ENCODE results near the gene HUNK. TPM values are rescaled to one million over a fixed set of nuclear protein-coding genes. Genes with fewer than 3 reads are reported as not detected.

The HUNK gene
- total RNA-seq, 2 donors from 2014 or later = 0.27 to 0.42 TPM

DNA sequence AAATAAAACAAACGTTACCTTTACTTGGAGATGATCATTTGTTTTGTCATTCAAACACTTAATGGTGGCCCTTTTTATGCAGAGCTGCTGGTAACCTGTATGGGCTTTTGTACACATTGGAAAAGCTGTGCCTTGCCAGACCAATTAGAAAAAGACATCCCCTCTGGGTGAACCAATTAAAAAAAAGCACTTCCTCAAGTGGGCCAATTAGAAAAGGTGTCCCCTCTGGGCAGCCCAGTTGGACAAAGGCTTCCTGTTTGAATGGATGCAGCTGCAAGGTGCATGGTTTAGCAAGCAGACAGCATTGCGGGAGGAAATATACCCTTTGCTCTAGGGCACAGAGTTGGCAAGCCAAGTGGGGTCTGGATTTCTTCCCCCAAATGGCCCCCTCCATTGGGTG lies 21.6 kb downstream of the HUNK start:
- no peak overlapping the region for H3K27ac ChIP-seq
- TF ChIP-seq, protein P1, sequence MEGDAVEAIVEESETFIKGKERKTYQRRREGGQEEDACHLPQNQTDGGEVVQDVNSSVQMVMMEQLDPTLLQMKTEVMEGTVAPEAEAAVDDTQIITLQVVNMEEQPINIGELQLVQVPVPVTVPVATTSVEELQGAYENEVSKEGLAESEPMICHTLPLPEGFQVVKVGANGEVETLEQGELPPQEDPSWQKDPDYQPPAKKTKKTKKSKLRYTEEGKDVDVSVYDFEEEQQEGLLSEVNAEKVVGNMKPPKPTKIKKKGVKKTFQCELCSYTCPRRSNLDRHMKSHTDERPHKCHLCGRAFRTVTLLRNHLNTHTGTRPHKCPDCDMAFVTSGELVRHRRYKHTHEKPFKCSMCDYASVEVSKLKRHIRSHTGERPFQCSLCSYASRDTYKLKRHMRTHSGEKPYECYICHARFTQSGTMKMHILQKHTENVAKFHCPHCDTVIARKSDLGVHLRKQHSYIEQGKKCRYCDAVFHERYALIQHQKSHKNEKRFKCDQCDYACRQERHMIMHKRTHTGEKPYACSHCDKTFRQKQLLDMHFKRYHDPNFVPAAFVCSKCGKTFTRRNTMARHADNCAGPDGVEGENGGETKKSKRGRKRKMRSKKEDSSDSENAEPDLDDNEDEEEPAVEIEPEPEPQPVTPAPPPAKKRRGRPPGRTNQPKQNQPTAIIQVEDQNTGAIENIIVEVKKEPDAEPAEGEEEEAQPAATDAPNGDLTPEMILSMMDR (IDR thresholded peaks at IDR 0.05) = no peak
- H3K4me1 ChIP-seq (ENCODE audit: control insufficient read depth in 1 of 2, low read depth in 2 of 2) = no peaks in the 10 kb centered on the region
- no peak overlapping the region for H3K4me3 ChIP-seq
- no peaks in the 10 kb centered on the region for H3K9me3 ChIP-seq
- H3K36me3 ChIP-seq = no peaks in the 10 kb centered on the region
- DNase-seq (ENCODE audit: low spot score) = no peak
- H3K27me3 ChIP-seq (replicated peaks; ENCODE audit: insufficient read depth) = no peaks in the 10 kb centered on the region
- no peak for ATAC-seq (ENCODE audit: insufficient number of reproducible peaks, low FRiP score, low read depth)

DNA sequence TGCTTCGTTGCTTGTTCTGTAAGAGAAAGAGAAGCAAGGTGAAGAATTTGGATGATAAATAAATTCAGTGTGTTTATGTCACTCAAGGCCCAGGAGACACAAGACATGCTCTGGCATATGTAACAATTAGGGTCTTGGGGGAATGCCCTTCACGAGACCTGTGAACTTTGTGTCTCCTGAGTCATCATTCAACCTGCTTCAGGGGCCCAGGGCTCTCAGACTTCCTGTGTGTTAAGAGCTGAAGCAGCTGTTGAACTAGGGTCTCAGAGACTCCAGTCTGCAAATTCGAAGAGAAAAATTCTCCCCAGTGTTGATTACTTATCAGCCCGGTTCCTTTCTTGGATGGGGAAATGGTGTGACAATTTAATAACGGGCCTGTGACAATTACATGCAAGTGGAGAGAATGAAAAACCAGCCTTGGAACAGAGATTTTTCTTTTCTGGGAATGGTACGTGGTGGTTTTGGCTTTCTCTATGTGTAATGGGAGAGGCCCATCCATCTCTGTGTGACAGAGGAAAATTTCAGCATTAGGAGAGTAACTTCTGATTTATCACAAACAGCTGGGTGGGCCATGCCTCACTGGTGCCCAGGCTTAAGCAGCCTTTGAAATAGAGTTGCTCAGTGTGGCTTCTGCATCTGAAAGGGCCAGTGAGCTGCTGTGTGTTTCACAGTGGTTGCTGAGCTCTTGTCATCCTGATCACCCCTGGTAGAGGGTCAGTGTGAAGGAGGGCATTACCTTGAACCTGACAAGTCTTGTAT lies 22.4 kb downstream of the HUNK start:
- no peaks in the 10 kb centered on the region for H3K27me3 ChIP-seq (replicated peaks; ENCODE audit: insufficient read depth)
- TF ChIP-seq, protein P1 (IDR thresholded peaks at IDR 0.05) = no peak
- no peak overlapping the region for H3K27ac ChIP-seq
- H3K4me3 ChIP-seq = no peak overlapping the region
- ATAC-seq (ENCODE audit: insufficient number of reproducible peaks, low FRiP score, low read depth) = no peak
- no peak for DNase-seq (ENCODE audit: low spot score)
- H3K9me3 ChIP-seq = no peaks in the 10 kb centered on the region
- H3K36me3 ChIP-seq = no peaks in the 10 kb centered on the region
- H3K4me1 ChIP-seq (ENCODE audit: control insufficient read depth in 1 of 2, low read depth in 2 of 2) = no peaks in the 10 kb centered on the region

DNA sequence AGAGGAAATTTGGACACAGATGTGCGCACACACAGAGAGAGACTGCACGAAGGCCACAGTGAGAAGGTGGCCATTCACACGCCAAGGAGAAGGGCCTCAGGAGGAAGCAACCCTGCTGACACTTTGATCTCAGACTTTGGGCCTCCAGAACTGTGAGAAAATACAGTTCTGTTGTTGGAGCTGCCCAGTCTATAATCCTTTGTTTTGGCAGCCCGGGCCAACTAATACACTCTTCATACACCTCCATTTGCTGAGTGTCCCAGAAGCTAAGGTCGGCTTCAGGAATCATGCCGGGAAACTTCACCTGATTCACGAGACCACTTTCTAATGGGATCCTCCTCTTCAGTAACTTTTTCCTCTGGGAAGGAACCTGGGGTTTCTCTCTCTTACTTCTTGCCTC lies 23.2 kb downstream of the HUNK start:
- Histone ChIP-seq H3K4me1 (ENCODE audit: control insufficient read depth in 1 of 2, low read depth in 2 of 2) (no peaks in the 10 kb centered on the region), H3K27me3 (replicated peaks; ENCODE audit: insufficient read depth) (no peaks in the 10 kb centered on the region), H3K9me3 (no peaks in the 10 kb centered on the region), H3K4me3 (no peak overlapping the region), H3K27ac (no peak overlapping the region), H3K36me3 (no peaks in the 10 kb centered on the region)
- DNase-seq (ENCODE audit: low spot score) (no peak), ATAC-seq (ENCODE audit: insufficient number of reproducible peaks, low FRiP score, low read depth) (no peak)
- TF ChIP-seq, protein P1 (IDR thresholded peaks at IDR 0.05) = no peak

DNA sequence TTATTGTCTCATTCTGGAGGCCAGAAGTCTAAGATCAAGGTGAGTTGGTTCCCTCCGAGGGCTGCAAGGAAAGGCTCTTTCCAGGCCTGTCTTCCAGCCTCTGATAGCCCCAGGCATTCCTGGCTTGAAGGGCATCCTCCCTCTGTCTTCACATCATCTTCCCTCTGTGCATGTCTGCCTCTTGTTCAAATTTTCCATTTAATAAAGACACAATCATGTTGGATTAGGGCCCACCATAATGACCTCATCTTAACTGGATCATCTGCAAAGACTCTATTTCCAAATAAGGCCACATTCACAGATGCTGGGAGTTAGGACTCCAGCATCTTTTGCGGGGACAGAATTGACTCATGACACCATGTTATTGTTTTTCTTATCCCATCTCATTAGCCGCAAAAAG lies 24.5 kb downstream of the HUNK start:
- no peak for ATAC-seq (ENCODE audit: insufficient number of reproducible peaks, low FRiP score, low read depth)
- Histone ChIP-seq H3K9me3 (no peaks in the 10 kb centered on the region), H3K36me3 (no peaks in the 10 kb centered on the region), H3K4me1 (ENCODE audit: control insufficient read depth in 1 of 2, low read depth in 2 of 2) (no peaks in the 10 kb centered on the region), H3K27me3 (replicated peaks; ENCODE audit: insufficient read depth) (no peaks in the 10 kb centered on the region), H3K27ac (no peak overlapping the region), H3K4me3 (no peak overlapping the region)
- no peak for DNase-seq (ENCODE audit: low spot score)
- TF ChIP-seq, protein P1 (IDR thresholded peaks at IDR 0.05) = no peak

DNA sequence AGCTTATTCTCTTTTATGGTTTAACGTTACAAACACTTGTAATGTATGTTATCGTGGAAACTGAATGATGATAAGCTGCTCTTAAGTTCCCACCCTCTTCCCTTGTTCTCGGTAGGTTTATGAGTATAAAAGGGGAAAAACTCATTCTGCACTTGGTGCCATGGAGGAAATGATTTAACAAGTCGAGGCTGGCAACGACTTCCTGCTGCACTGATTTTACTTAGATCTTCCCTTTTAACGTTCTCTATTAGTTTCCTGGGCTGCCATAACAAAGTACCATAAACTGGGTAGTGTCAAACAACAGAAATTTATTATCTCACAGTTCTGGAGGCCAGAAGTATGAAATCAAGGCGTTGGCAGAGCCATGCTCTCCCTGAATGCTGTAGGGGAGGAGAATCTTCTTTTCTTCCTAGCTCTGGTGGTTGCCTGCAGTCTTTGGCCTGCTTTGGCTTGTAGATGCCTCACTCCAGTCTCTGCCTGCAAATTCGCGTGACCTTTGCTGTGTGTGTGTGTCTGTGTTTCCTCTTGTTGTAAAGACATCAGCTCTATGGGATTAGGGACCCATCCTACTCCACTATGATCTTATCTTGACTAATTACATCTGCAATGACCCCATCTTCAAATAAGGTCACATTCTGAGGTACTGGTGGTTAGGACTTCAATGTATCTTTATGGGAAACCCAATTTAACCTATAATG lies 26.3 kb downstream of the HUNK start:
- DNase-seq (ENCODE audit: low spot score) (no peak), ATAC-seq (ENCODE audit: insufficient number of reproducible peaks, low FRiP score, low read depth) (no peak)
- H3K27ac ChIP-seq = no peak overlapping the region
- H3K4me1 ChIP-seq (ENCODE audit: control insufficient read depth in 1 of 2, low read depth in 2 of 2) = no peaks in the 10 kb centered on the region
- H3K36me3 ChIP-seq = no peaks in the 10 kb centered on the region
- no peak overlapping the region for H3K4me3 ChIP-seq
- no peaks in the 10 kb centered on the region for H3K9me3 ChIP-seq
- TF ChIP-seq, protein P1 (IDR thresholded peaks at IDR 0.05) = no peak
- no peaks in the 10 kb centered on the region for H3K27me3 ChIP-seq (replicated peaks; ENCODE audit: insufficient read depth)
